C1 segment of cervical spinal cord (tissue), 14 donors: ENCODE measurements around the gene ICAM4.
"Not testable (repeated sequence)": the region's sequence is repeated elsewhere in the genome, so short reads cannot be mapped to it uniquely, and the experiment has no call there.

Source experiments
- DNase-seq, 14 donors: peaks; one replicate each; lab custom pipeline; 2025; lab: John Stamatoyannopoulos, UW

Gene ICAM4

GRCh38 chr19:10269333-10270179 lies 17.2 kb upstream of the ICAM4 start:
- peak in 13 of 14 donors; percentile 10 to 79 (median 36) for DNase-seq

- DNase-seq, result peak in 7 of 14 donors; percentile 12 to 45 (median 35)
These were observed 16.6 kb upstream of the ICAM4 start for GRCh38 chr19:10270180-10270615.

DNA sequence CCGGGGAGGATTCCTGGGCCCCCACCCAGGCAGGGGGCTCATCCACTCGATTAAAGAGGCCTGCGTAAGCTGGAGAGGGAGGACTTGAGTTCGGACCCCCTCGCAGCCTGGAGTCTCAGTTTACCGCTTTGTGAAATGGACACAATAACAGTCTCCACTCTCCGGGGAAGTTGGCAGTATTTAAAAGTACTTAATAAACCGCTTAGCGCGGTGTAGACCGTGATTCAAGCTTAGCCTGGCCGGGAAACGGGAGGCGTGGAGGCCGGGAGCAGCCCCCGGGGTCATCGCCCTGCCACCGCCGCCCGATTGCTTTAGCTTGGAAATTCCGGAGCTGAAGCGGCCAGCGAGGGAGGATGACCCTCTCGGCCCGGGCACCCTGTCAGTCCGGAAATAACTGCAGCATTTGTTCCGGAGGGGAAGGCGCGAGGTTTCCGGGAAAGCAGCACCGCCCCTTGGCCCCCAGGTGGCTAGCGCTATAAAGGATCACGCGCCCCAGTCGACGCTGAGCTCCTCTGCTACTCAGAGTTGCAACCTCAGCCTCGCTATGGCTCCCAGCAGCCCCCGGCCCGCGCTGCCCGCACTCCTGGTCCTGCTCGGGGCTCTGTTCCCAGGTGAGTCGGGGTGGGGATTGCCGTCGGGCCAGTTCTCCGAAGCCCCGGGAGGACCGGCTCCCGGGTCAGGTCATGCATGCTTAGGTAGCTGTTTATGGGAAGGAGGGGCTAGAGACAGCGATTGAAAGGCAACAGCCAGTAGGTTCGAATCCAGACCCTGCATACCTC lies 15.9 kb upstream of the ICAM4 start, which contains the start of gene ICAM1:
Gene ICAM1 (plus strand): TSS at position 505 of the 779 bp plus-strand sequence. CDS start 40 bp downstream, at position 545.
- DNase-seq, result peak in 9 of 14 donors; percentile 21 to 76 (median 31)

GRCh38 chr19:10271543-10272086 lies 15.1 kb upstream of the ICAM4 start:
- peak in 1 of 14 donors; percentile 22 for DNase-seq

DNA sequence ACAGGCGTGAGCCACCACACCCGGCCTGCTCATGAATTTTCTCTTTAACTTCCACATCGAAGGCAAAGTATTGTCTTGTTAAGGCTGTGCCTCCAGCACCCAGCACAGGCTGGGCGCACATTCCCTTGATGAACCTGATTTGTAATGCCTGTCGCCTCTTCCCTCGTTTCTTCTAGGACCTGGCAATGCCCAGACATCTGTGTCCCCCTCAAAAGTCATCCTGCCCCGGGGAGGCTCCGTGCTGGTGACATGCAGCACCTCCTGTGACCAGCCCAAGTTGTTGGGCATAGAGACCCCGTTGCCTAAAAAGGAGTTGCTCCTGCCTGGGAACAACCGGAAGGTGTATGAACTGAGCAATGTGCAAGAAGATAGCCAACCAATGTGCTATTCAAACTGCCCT lies 12.2 kb upstream of the ICAM4 start:
- no peak for DNase-seq

GRCh38 chr19:10277795-10278589 lies 8.8 kb upstream of the ICAM4 start:
- no peak for DNase-seq

GRCh38 chr19:10278935-10279334 lies 7.8 kb upstream of the ICAM4 start:
- no peak for DNase-seq

GRCh38 chr19:10279737-10280442 lies 6.9 kb upstream of the ICAM4 start:
- no peak for DNase-seq

GRCh38 chr19:10282043-10282442 lies 4.7 kb upstream of the ICAM4 start:
- not testable (repeated sequence) for DNase-seq

DNA sequence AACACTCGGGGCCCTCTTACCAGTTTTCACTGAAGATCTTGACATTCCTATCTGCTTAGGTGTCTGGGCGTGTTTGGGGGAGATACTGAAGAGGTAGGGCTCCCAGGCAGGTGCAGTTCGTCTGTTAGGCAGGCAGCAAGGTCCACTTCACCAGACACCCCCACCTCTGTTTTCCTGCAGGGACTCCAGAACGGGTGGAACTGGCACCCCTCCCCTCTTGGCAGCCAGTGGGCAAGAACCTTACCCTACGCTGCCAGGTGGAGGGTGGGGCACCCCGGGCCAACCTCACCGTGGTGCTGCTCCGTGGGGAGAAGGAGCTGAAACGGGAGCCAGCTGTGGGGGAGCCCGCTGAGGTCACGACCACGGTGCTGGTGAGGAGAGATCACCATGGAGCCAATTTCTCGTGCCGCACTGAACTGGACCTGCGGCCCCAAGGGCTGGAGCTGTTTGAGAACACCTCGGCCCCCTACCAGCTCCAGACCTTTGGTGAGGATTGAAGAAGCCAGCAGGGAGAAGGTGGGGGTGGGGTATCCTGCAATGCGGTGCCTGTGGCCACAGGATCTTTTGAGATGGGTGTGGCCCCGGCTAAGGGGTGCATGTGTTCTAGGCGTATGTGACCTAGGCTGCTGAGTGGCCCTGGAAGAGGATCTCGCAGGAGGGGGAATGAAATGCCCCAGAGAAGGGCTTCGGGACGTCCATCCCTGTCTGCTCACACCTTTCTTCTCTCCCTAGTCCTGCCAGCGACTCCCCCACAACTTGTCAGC lies 3.3 kb upstream of the ICAM4 start:
- DNase-seq, result no peak

DNA sequence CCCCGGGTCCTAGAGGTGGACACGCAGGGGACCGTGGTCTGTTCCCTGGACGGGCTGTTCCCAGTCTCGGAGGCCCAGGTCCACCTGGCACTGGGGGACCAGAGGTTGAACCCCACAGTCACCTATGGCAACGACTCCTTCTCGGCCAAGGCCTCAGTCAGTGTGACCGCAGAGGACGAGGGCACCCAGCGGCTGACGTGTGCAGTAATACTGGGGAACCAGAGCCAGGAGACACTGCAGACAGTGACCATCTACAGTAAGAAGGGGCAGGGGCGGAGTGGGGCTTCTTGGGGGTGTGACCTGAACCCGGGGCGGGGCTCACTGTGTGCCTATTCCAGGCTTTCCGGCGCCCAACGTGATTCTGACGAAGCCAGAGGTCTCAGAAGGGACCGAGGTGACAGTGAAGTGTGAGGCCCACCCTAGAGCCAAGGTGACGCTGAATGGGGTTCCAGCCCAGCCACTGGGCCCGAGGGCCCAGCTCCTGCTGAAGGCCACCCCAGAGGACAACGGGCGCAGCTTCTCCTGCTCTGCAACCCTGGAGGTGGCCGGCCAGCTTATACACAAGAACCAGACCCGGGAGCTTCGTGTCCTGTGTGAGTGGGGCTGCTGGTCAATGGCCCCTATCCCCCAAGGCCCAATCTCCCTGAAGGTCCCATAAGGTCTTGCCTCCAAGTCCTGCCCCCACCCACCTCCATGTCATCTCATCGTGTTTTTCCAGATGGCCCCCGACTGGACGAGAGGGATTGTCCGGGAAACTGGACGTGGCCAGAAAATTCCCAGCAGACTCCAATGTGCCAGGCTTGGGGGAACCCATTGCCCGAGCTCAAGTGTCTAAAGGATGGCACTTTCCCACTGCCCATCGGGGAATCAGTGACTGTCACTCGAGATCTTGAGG lies 2.4 kb upstream of the ICAM4 start:
- no peak for DNase-seq

DNA sequence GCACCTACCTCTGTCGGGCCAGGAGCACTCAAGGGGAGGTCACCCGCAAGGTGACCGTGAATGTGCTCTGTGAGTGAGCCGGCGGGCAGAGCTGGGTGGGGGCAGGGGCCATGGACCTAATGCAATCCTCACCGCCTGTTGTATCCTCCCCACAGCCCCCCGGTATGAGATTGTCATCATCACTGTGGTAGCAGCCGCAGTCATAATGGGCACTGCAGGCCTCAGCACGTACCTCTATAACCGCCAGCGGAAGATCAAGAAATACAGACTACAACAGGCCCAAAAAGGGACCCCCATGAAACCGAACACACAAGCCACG lies 1.8 kb upstream of the ICAM4 start:
- DNase-seq, result no peak

- no peak for DNase-seq
These were observed 1.4 kb upstream of the ICAM4 start for GRCh38 chr19:10285393-10285792.

- DNase-seq, result no peak
These were observed 2.0 kb downstream of the ICAM4 start for GRCh38 chr19:10288662-10289166.

DNA sequence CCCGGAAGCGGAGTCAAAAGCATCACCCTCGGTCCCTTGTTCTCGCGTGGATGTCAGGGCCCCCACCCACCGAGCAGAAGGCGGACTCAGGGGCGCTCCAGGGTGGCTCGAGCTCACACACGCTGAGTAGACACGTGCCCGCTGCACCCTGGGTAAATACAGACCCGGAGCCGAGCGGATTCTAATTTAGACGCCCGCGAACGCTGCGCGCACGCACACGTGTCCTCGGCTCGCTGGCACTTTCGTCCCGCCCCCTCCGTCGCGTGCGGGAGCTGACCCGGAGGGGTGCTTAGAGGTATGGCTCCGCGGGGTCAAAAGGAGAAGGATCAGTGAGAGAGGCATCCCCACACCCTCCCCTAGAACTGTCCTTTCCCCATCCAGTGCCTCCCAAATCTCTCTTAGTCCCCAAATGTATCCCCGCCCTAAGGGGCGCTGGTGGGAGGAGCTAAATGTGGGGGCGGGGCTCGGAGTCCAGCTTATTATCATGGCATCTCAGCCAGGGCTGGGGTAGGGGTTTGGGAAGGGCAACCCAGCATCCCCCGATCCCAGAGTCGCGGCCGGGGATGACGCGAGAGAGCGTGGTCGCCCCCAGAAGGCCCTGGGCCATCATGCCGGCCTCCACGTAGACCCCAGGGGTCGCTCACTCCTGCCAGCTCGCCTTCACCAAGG lies 2.5 kb downstream of the ICAM4 start:
- no peak for DNase-seq

DNA sequence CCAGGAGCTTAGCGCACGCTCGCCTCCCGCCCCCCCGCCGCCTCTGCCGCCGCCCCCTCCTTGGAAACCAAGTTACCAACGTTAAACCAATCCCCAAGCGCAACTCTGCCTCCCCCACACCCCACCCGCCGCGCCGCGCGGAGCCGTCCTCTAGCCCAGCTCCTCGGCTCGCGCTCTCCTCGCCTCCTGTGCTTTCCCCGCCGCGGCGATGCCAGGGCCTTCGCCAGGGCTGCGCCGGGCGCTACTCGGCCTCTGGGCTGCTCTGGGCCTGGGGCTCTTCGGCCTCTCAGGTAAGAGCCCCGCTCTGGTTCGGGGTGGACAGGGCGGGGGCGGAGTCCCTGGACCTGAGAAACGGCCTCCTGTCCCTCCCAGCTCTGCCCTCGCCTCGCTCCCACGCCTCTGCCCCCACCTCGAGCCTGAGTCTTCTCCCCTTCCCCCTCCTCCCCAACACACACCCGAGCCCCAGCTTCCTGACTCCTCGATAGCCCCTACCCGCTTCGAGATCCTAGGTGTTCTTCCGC lies 3.1 kb downstream of the ICAM4 start, which contains the start of gene ICAM5:
Gene ICAM5 (plus strand): TSS at position 117 of the 521 bp plus-strand sequence. CDS start 92 bp downstream, at position 209.
- DNase-seq, result no peak

- no peak for DNase-seq
These were observed 3.7 kb downstream of the ICAM4 start for GRCh38 chr19:10290357-10290875.
